Lung microvascular endothelial cell (primary cell): Measurements from ENCODE around the gene CACNA2D2. TPM values are rescaled to one million over a fixed set of nuclear protein-coding genes. Genes with fewer than 3 reads are reported as not detected.

Experiments used
- DNase-seq, 2 donors: peaks; one replicate each; pipeline versions ENCODE4 v3.0.0 to v3.0.0-alpha.2; 2010; ENCODE audit warnings: low read depth in 2 of 2
- total RNA-seq: library from RNA; depleted of rRNA; stranded (reverse); fragments of >200 nt; gene quantifications from 2 replicates; pipeline ENCODE4 v1.2.1, GENCODE V29; 2014

The CACNA2D2 gene
- total RNA-seq, 1 donor from 2014 or later = under 0.01 TPM

- no peak for DNase-seq
Measured at GRCh38 chr3:50395070-50395860, 108.2 kb downstream of the CACNA2D2 start.

GRCh38 chr3:50393061-50393460, 110.4 kb downstream of the CACNA2D2 start:
- no peak for DNase-seq

DNA sequence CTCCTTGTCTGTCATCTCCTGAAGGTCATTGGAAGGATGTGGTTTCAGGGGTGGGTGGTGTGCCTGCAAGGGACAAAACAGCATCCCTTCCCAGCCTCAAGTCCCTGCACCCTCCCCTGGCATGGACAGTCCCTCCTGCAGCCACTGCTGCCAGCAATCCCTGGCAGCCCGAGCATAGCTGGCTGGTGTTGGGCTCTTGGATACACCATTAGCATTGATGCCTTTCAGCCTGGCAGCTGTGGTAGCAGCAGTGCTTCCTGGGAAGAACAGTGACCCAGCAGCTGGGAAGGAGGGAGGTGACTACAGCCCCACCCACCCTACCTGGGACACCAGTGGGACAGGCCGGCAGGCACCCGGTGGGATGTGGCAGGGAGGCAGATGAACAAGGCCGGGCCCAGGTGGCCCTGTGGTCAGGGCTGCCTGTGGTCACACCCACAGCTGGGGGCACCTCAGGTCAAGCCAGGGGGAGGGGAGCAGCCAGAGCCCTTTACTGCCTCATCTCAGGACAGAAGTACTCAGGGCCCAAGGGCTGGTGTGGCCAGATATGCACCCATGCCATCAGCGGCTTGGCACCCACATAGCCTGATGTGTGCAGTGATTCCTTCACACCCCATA, 111.2 kb downstream of the CACNA2D2 start:
- DNase-seq = no peak

- DNase-seq = peak; percentile 26 to 70
Measured at GRCh38 chr3:50390508-50391224, 112.8 kb downstream of the CACNA2D2 start.

DNA sequence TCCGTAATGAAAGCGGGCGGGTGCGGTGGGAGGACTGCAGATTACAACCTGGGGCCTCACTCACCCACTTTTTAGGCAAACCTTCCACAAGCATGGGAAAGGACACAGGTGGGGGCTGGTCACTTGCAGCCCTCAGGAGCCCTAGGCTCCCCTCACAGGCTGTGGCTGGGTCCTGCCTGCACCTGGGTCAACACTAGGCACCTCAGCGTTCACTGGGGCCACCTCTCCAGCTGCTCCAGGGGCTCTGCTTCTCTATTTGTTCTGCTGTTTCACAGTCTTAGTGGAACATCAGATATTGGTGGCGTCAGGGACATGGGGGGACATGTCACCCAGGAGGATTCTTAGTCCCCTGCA, 114.0 kb downstream of the CACNA2D2 start:
- DNase-seq = no peak

DNA sequence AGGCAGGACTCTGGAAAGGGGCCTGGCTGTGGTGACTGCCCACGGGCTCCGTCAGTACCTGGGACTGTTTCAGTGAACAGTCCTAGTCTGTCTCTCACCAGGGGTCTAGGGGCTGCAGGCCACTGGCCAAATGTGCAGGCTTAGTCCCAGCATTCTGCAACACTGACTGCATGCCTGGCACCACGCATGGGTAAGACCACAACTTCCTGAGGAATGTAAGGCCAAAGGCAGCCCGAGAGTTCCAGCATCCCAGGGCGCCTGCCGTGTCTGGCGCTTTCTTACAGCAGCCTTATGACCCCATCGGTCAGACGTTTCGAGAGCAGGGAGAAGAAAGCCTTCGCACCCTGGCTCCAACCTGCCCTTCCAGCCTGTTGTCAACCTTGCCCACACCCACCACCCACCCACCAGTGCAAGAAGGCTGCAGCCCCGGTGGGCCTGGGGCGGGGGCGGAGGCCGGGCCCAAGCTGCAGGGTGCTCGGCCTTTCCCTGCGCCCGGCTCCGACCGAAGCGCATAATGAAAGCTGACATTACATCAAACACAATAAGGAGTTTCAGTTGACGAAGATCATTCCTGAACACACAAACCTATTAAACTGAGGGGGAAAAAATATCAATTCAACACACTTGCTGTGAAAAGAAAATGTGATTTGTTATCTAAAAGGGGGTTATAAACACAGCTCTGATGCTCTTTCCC, 114.6 kb downstream of the CACNA2D2 start:
- no peak for DNase-seq

DNA sequence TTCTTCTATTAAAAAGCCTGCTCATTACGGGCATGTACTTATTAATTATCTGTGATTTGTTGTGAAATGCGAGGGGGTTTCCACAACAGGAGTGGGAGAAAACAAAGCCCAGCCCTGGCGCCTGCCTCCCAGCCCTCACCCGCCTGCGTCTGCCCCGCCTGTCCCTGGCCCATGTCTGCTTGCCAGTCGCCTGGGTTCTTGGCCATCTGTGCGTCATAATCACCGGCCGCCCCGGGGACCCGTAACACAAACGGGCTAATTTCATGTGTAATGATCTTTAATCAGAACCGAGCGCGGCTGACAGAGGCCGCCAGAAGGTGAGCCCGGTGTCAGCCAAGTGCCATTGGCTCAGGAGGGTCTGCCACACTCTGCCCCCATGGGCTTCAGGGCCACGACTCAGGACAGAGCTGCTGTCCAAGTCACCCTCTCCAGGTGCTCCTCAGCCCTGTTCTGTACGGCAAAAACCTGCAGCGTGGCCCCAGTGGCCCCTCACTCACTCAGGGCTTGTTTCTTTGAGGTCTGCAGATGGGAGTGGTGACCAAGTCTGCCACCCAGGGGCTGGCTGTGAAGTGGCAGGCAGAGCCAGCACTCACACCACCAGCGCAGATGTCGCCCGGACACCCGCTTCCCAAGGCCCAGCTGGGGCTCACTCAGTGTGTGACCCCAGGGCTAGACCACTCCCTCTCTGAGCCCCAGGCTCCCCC, 115.3 kb downstream of the CACNA2D2 start:
- DNase-seq = peak; percentile 17 to 18

- no peak for DNase-seq
Measured at GRCh38 chr3:50385754-50386153, 117.7 kb downstream of the CACNA2D2 start.

DNA sequence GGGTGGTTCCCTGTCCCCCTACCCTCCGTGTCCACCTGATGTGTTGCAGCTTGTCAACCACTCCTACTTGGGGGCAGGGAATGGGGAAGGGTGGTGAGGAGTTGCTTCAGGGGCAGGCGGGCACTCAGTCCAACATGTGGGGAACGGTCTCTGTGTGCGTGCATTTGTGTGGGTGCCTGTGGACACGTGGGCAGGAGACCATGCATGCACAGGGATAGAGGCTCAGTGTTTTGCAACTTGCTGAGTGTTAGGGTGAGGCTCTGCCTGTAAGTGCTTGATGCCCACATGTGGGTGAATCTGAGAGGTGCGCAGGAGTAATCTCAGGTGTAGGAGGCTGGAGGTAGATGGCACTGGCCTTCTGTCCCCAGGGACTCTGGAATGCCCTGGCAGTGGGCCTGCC, 119.7 kb downstream of the CACNA2D2 start:
- no peak for DNase-seq

- no peak for DNase-seq
Measured at GRCh38 chr3:50382722-50383121, 120.7 kb downstream of the CACNA2D2 start.

DNA sequence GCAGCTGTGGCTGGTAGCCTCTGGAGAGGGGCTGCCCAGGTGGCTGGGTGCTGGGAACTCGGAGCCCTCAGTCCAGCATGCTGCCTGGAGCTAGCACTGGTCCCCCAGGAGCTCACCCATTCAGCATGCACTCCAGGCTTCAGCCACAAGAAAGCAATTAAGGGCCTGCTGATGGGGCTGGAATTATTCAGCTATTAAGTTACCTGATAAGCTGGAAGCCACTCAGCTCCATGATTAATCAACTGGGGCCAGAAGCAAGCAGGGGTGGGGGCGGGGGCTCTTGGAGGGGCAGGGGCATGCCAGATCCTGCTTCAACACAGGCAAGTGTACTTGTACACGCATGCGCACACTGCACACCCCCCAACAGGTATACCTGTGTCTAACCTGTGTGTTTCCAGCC, 122.1 kb downstream of the CACNA2D2 start:
- no peak for DNase-seq

DNA sequence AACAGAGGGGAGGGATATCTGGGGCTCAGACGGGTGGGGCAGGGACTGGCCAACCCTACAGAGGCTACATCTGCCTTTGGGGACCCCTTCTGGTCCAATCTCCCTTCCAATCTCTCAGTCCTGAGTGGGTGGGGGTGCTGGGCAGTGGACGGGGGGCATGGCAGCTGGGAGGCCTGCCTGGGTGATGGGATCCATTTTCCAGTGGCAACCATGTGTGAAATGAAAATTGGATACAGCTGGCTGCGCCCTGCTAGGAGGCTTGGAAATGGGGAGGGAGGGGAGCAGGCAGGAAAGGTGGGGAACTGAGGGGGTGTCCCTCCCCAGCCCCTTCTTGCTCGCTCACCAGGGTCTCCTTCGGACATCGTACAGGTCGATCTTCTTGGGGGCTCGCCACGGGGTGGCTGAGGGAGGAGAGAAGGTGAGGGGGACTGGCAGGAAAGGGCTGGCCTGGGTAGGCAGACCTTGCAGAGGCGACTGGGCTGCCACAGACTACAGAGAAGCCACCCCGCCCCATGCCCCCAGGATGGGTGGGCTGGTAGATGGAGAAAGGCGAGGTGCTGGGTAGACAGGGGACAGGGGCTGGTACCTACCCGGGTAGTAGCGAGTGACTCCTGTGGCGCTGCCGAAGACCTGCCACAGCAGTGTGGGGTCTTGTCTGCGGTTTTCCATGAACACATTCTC, 122.9 kb downstream of the CACNA2D2 start:
- no peak for DNase-seq

GRCh38 chr3:50378757-50379156, 124.7 kb downstream of the CACNA2D2 start:
- no peak for DNase-seq

DNA sequence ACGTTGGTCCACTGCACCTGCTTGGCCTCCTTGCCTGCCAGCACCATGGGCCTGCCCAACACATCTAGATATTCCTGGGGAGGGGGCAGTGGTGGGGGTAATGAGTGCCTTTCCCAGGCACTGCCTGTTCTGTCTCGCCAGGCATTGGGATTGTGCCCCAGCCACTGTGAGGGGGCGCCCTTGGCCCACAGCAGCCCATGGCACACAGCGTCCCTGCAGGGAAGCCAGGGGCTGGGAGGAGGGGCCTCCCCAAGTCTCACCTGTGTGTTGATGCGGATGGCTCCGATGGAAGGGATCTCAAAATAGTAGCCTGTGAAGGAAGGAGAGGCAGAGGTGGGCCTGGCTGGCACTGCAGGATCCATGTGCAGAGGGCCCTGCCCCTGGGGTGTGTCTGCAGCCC, 125.4 kb downstream of the CACNA2D2 start:
- no peak for DNase-seq

DNA sequence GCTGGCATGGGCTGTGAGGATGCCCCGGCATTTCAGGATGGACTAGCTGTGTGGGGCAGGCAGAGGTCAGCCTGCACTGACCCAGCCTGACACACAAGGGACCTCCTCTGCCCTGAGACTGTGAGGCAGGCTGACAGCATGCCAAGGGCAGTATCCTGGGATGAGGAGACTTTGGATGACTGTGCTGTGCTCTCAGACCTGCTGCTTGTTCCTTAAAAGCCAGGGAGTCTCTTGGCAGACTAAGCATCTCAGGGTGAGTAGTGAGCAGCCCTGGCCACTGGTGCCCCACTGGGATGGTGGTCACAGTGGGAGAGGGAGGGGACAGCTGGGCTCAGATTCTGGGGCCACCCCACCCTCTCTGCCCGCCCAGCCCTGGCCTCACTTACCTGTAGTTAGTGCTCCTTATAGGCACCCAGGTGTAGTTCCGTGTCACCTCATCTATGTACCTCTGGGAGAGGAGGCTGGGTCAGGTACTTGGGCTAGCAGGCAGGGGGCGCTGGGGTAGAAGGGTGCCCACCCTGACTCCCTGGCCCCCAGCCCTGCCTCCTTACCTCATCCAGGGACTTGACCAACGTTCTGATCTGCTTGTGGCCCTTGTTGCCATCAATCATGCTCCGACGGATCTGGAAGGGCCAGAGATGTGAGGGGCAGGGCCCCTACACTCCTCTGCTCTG, 128.0 kb downstream of the CACNA2D2 start:
- no peak for DNase-seq

- DNase-seq = no peak
Measured at GRCh38 chr3:50374363-50375257, 128.8 kb downstream of the CACNA2D2 start.

- DNase-seq = no peak
Measured at GRCh38 chr3:50373146-50374051, 130.0 kb downstream of the CACNA2D2 start.

- DNase-seq = no peak
Measured at GRCh38 chr3:50372349-50372748, 131.1 kb downstream of the CACNA2D2 start.
